K562 (cell line): ENCODE measurements around the gene TBX10. TPM values are rescaled to one million over a fixed set of nuclear protein-coding genes. Genes with fewer than 3 reads are reported as not detected.

Source experiments
- ATAC-seq: fragments of 200-7000 bp; cut with Tn5 transposase; 3 replicates; pipeline ENCODE4 v1.9.1; 2020; ENCODE audit warnings: moderate library complexity
- BruUV-seq: library from RNA; stranded (reverse); fragments of 400-500 nt; replicated peaks from 2 replicates; lab custom pipeline; 2021; lab: Mats Ljungman, UMichigan
- CTCF ChIA-PET: fragments of 300-600 bp; formaldehyde crosslinking; extraction: SDS; loops from one replicate; lab custom pipeline; 2021; ENCODE audit warnings: low intra/inter-chr PET ratio; lab: Yijun Ruan, JAX
- POLR2A ChIA-PET: fragments of 300-600, 350-650 bp; sonication (Branson Sonifier 250); formaldehyde crosslinking; extraction: SDS; loops from one replicate; lab custom pipeline; 2021; ENCODE audit warnings: antibody characterized with exemption, inconsistent platforms; lab: Yijun Ruan, JAX
- DNase-seq, 4 experiments: peaks; one replicate each; pipeline versions ENCODE4 v3.0.0 to v3.0.0-alpha.2; 2011 to 2018; ENCODE audit warnings: low spot score in 3 of 4, mixed read lengths in 3 of 4; ENCODE audit errors: extremely low read depth in 1 of 4
- FAIRE-seq: peaks from 2 replicates; lab custom pipeline; 2011; peaks lifted over from hg19 to GRCh38; lab: Jason Lieb, UNC
- H2AFZ ChIP-seq: 2 replicates; pipeline ENCODE4 v1.6.0; 2011; ENCODE audit warnings: low read depth, low read length, control low read depth, inconsistent platforms
- H3K27ac ChIP-seq: fragments of 200-600 bp; 3 replicates; pipeline ENCODE4 v1.8.0; 2011; ENCODE audit warnings: low read depth, mild to moderate bottlenecking, control low read depth, inconsistent platforms, low read length, moderate library complexity, mixed read lengths; ENCODE audit errors: extremely low read depth
- H3K27me3 ChIP-seq, 2 experiments: fragments of 300-600 bp in 1 of 2; 2 replicates in 1 of 2; 3 replicates in 1 of 2; pipeline versions ENCODE4 v1.6.0 to v1.8.0; 2011; ENCODE audit warnings: inconsistent platforms in 2 of 2, low read length in 2 of 2, mild to moderate bottlenecking in 1 of 2, mixed read lengths in 1 of 2, moderate library complexity in 1 of 2; ENCODE audit not compliant: control insufficient read depth in 2 of 2, insufficient read depth in 2 of 2
- H3K36me3 ChIP-seq: fragments of 300-600 bp; 3 replicates; pipeline ENCODE4 v1.8.0; 2011; ENCODE audit warnings: mild to moderate bottlenecking, low read length, inconsistent platforms; ENCODE audit not compliant: control insufficient read depth, insufficient read depth
- H3K4me1 ChIP-seq, 2 experiments: fragments of 200-600 bp in 1 of 2; replicated peaks in 1 of 2; 2 replicates in 1 of 2; 3 replicates in 1 of 2; pipeline versions ENCODE4 v1.5.1 to v1.8.0; 2011; ENCODE audit warnings: inconsistent platforms in 2 of 2, low read length in 2 of 2, mild to moderate bottlenecking in 1 of 2, mixed read lengths in 1 of 2, moderate library complexity in 1 of 2; ENCODE audit not compliant: control insufficient read depth in 2 of 2, insufficient read depth in 2 of 2
- H3K4me2 ChIP-seq: 2 replicates; pipeline ENCODE4 v1.6.1; 2011; ENCODE audit warnings: low read length, control low read depth, inconsistent platforms, mixed read lengths; ENCODE audit not compliant: insufficient read depth
- H3K4me3 ChIP-seq: fragments of 200-600 bp; sonication (generic), shearing (Covaris generic); 2 replicates; pipeline ENCODE4 v1.5.1; 2016; ENCODE audit warnings: control low read depth, inconsistent platforms
- H3K79me2 ChIP-seq: fragments of 200-600 bp; 3 replicates; pipeline ENCODE4 v1.8.0; 2011; ENCODE audit warnings: low read length, inconsistent platforms; ENCODE audit not compliant: control insufficient read depth, insufficient read depth
- H3K9ac ChIP-seq, 2 experiments: 2 replicates each; pipeline versions ENCODE4 v1.6.0 to v1.6.1; 2011; ENCODE audit warnings: low read depth in 2 of 2, low read length in 2 of 2, control low read depth in 1 of 2, inconsistent platforms in 1 of 2, mild to moderate bottlenecking in 1 of 2, mixed read lengths in 1 of 2; ENCODE audit not compliant: insufficient read depth in 1 of 2
- H3K9me1 ChIP-seq: one replicate; pipeline ENCODE4 v1.6.0; 2011; ENCODE audit warnings: inconsistent platforms, mild to moderate bottlenecking, low read length, moderate library complexity; ENCODE audit not compliant: control insufficient read depth, insufficient read depth
- H3K9me3 ChIP-seq: replicated peaks from 2 replicates; pipeline ENCODE4 v1.5.1; 2011; ENCODE audit warnings: low read depth, low read length, inconsistent platforms; ENCODE audit not compliant: control insufficient read depth, insufficient read depth
- H4K20me1 ChIP-seq: replicated peaks from 2 replicates; pipeline ENCODE4 v1.6.1; 2011; ENCODE audit warnings: low read length, inconsistent platforms, mixed read lengths; ENCODE audit not compliant: control insufficient read depth, insufficient read depth
- CHD2 ChIP-seq: IDR thresholded peaks from 2 replicates; pipeline ENCODE4 v1.6.1; 2011; ENCODE audit warnings: low read depth, low read length
- TOE1 ChIP-seq, 2 experiments: fragments of 450-650 bp in 1 of 2; sonication (generic) in 1 of 2; formaldehyde crosslinking in 1 of 2; IDR thresholded peaks; 2 replicates each; pipeline versions ENCODE4 v1.7.1 to v1.8.0; 2016 to 2022; ENCODE audit warnings: borderline replicate concordance in 2 of 2, mild to moderate bottlenecking in 2 of 2, antibody characterized with exemption in 1 of 2, inconsistent platforms in 1 of 2, low read depth in 1 of 2, missing genetic modification reagents in 1 of 2, moderate library complexity in 1 of 2
- WGBS: fragments of 100-300 bp; shearing (Covaris generic); methylation state at CpG from one replicate; pipeline ENCODE4 v1.1.6; 2016; ENCODE audit warnings: low coverage, mixed read lengths; ENCODE audit not compliant: insufficient coverage; ENCODE audit errors: missing lambda C conversion rate; 5-methylcytosine and 5-hydroxymethylcytosine counted together
- in situ Hi-C: fragments of 300-500 bp; cut with MboI; formaldehyde crosslinking; loops from 4 replicates; pipeline ENCODE4 v1.15.0; 2018; ENCODE audit warnings: inconsistent platforms, mixed read lengths
- intact Hi-C: fragments of 100-400 bp; cut with micrococcal nuclease; formaldehyde crosslinking; loops from 2 replicates; pipeline ENCODE4 v1.14.2; 2022
- polyA plus RNA-seq, 8 experiments: library from polyadenylated mRNA; depleted of rRNA in 4 of 8; stranded (reverse) in 5 of 8; unstranded in 3 of 8; fragments of >200 nt; fragmentation: Nextera tagmentation in 2 of 8; fragmentation: Illumina TruSeq in 1 of 8; extraction: Ambion mirVana in 2 of 8; extraction: Trizol in 1 of 8; gene quantifications; 2 replicates each; pipeline versions ENCODE4 v1.2.1 to v1.2.3, GENCODE V29; 2011 to 2014; ENCODE audit warnings: inconsistent platforms in 1 of 8, missing spikeins in 1 of 8
- total RNA-seq, 7 experiments: library from RNA; depleted of rRNA in 6 of 7; stranded (reverse); fragments of >200 nt in 6 of 7; fragmentation: Illumina TruSeq in 2 of 7; extraction: Trizol in 2 of 7; gene quantifications; 2 replicates each; pipeline versions ENCODE4 v1.2.1 to v1.2.3, GENCODE V29; 2011 to 2021; ENCODE audit warnings: low replicate concordance in 1 of 7
- TF ChIP-seq, protein P1 (sequence below): sonication (generic); formaldehyde crosslinking; IDR thresholded peaks from 2 replicates; pipeline ENCODE4 v1.9.0; 2022; ENCODE audit warnings: mild to moderate bottlenecking, missing genetic modification reagents
- TF ChIP-seq, protein P2 (sequence below): fragments of 150-350 bp; conservative IDR thresholded peaks from 2 replicates; pipeline ENCODE4 v1.6.1; 2014; ENCODE audit warnings: low read length

The TBX10 gene
- total and polyA plus RNA-seq, 9 of the 15 experiments (the other 6 are each of a cell fraction or from before 2014, with no cell fraction given) = not detected

DNA sequence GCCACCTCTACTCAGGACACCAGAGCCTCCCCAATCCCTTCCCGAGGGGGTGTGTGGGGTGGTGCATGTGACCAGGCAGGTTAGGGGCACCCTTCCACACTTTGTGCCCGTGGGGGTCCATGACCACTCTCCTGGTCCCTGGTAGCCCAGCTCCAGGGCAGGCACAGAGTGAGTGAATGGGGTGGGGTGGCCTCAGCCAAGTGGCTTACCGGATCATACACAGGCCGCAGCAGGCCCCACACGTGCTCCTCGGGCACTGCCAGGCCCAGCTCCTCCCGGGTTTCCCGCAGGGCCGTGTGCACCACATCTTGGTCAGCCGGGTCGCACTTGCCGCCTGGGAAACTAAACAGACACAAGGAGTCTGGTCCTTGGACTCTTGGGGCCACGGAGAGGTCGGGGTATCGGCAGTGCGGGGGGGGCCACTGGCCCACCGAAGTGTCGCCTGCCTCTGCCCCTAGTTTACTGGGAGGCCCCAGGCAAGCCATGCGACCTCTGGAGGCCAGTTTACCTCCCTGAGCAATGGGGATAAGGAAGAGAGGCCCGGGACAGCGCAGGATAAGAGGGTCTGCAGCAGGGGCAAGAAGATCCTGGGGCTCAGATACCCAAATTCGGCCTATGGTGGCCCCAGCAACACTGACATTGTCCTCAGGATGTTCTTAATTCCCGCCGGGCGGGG is 10.7 kb downstream of the TBX10 start:
- Histone ChIP-seq H3K27me3 (no peaks in the 10 kb centered on the region), H4K20me1 (no peaks in the 10 kb centered on the region), H3K36me3 (peaks cover 15% of the 10 kb centered on the region; the same call in 1 of the 3 replicates), H3K4me1 (peaks cover 10 to 62% of the 10 kb centered on the region in 2 experiments), H3K27ac (peak overlapping the region; percentile 88; the same call in 2 of the 3 replicates), H3K9ac (peak overlapping the region; percentile 81 to 98), H3K4me3 (peak overlapping the region; percentile 60), H3K9me3 (no peaks in the 10 kb centered on the region), H3K4me2 (peak overlapping the region; percentile 83), H3K9me1 (no peaks in the 10 kb centered on the region), H2AFZ (peak overlapping the region; percentile 64; the same call in 1 of the 2 replicates), H3K79me2 (no peaks in the 10 kb centered on the region)
- FAIRE-seq (no peak), ATAC-seq (no peak), DNase-seq (no peak)
- POLR2A ChIA-PET = interaction anchor here (0.7 to 5.2 kb wide), 12 partner anchors 9 to 283 kb away, joined by 3 to 36 read pairs (median 4); partner anchors contain the start of gene PPP1CA
- CTCF ChIA-PET = interaction anchor here (0.7 kb wide), 1 partner anchor 31 kb away, joined by 3 read pairs; no protein-coding TSS in a partner anchor
- TF ChIP-seq CHD2 (0 out of 2 replicates have a peak, but pooled peaks have one; percentile 20), TOE1 (IDR thresholded peaks at IDR 0.05; ENCODE audit: borderline replicate concordance) (0 out of 2 replicates have a peak, but pooled peaks have one; percentile 37), TOE1 (CRISPR knock-in tag; IDR thresholded peaks at IDR 0.05; ENCODE audit: borderline replicate concordance, low read depth) (no peak)
- TF ChIP-seq, protein P1, sequence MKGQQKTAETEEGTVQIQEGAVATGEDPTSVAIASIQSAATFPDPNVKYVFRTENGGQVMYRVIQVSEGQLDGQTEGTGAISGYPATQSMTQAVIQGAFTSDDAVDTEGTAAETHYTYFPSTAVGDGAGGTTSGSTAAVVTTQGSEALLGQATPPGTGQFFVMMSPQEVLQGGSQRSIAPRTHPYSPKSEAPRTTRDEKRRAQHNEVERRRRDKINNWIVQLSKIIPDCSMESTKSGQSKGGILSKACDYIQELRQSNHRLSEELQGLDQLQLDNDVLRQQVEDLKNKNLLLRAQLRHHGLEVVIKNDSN (CRISPR knock-in tag) = 0 out of 2 replicates have a peak, but pooled peaks have one; percentile 3
- TF ChIP-seq, protein P2, sequence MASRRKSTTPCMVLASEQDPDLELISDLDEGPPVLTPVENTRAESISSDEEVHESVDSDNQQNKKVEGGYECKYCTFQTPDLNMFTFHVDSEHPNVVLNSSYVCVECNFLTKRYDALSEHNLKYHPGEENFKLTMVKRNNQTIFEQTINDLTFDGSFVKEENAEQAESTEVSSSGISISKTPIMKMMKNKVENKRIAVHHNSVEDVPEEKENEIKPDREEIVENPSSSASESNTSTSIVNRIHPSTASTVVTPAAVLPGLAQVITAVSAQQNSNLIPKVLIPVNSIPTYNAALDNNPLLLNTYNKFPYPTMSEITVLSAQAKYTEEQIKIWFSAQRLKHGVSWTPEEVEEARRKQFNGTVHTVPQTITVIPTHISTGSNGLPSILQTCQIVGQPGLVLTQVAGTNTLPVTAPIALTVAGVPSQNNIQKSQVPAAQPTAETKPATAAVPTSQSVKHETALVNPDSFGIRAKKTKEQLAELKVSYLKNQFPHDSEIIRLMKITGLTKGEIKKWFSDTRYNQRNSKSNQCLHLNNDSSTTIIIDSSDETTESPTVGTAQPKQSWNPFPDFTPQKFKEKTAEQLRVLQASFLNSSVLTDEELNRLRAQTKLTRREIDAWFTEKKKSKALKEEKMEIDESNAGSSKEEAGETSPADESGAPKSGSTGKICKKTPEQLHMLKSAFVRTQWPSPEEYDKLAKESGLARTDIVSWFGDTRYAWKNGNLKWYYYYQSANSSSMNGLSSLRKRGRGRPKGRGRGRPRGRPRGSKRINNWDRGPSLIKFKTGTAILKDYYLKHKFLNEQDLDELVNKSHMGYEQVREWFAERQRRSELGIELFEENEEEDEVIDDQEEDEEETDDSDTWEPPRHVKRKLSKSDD = no peak
- in situ Hi-C loops (no loop called here), intact Hi-C loops (loop anchor here (2.0 kb wide), 1 partner anchor 56 kb away; no protein-coding TSS in a partner anchor)
- 23% methylated on average over 18 of the region's 25 CpGs for WGBS
- TSS peak; percentile 55 for BruUV-seq
